Mesodermal cell (in vitro differentiated cells): ENCODE data around the gene ASF1A.
"Not testable (repeated sequence)": the region's sequence is repeated elsewhere in the genome, so short reads cannot be mapped to it uniquely, and the experiment has no call there.

Experiments
- H3K27ac ChIP-seq: 2 replicates; pipeline ENCODE4 v1.7.0; 2013; ENCODE audit warnings: mild to moderate bottlenecking, low read depth, low read length, moderate library complexity; ENCODE audit not compliant: severe bottlenecking
- H3K36me3 ChIP-seq: 2 replicates; pipeline ENCODE4 v1.7.1; 2013; ENCODE audit warnings: mild to moderate bottlenecking, low read length, moderate library complexity; ENCODE audit not compliant: control insufficient read depth, insufficient read depth
- H3K4me1 ChIP-seq: one replicate; pipeline ENCODE4 v1.7.1; 2013; ENCODE audit warnings: mild to moderate bottlenecking, low read length; ENCODE audit not compliant: insufficient read depth, control insufficient read depth, poor library complexity, severe bottlenecking
- H3K4me3 ChIP-seq: 2 replicates; pipeline ENCODE4 v1.7.0; 2013; ENCODE audit warnings: low read length, control low read depth, mild to moderate bottlenecking; ENCODE audit not compliant: insufficient read depth, poor library complexity, severe bottlenecking; ENCODE audit errors: extremely low read depth
- H3K9me3 ChIP-seq: 2 replicates; pipeline ENCODE4 v1.7.1; 2013; ENCODE audit warnings: mild to moderate bottlenecking, low read length, moderate library complexity; ENCODE audit not compliant: control insufficient read depth
- WGBS, 2 experiments: methylation state at CpG; one replicate each; pipeline ENCODE4 v1.1.5; 2013; ENCODE audit warnings: missing lambda C conversion rate in 2 of 2; ENCODE audit not compliant: insufficient coverage in 2 of 2; 5-methylcytosine and 5-hydroxymethylcytosine counted together

Gene ASF1A

GRCh38 chr6:118868901-118869300, 25.1 kb upstream of the ASF1A start:
- H3K4me1 ChIP-seq, H3K36me3 ChIP-seq, H3K9me3 ChIP-seq, H3K27ac ChIP-seq, H3K4me3 ChIP-seq: not testable (repeated sequence)
- no CpG with 5 or more reads among the region's 2 CpGs for WGBS, 2 experiments

DNA sequence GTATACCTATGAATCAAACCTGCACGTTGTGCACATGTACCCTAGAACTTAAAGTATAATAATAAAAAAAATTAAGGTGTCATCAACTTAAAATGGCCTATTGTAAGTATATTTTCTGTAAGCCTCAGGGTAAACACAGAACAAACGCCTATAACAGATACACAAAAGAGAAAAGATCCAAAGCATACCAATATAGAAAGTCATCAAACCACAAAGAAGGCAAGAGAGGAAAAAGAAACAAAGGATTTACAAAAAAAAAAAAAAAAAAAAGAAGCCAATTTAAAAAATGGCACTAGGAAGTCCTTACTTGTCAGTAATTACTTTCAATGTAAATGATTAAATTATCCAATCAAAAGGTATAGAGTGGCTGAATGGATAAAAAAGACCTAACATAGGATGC, 24.6 kb upstream of the ASF1A start:
- Histone ChIP-seq H3K36me3 (peaks cover 3% of the 10 kb centered on the region), H3K9me3 (no peaks in the 10 kb centered on the region), H3K4me3 (no peak overlapping the region), H3K4me1 (no peaks in the 10 kb centered on the region), H3K27ac (no peak overlapping the region)
- no CpG with 5 or more reads among the region's 2 CpGs for WGBS, 2 experiments

- H3K36me3 ChIP-seq: peaks cover 3% of the 10 kb centered on the region
- WGBS, 2 experiments: 100% methylated on average over 1 of the region's 2 CpGs
- no peak overlapping the region for H3K4me3 ChIP-seq
- H3K4me1 ChIP-seq: no peaks in the 10 kb centered on the region
- H3K9me3 ChIP-seq: no peaks in the 10 kb centered on the region
- no peak overlapping the region for H3K27ac ChIP-seq
Measured at GRCh38 chr6:118869894-118870589, 23.9 kb upstream of the ASF1A start.

DNA sequence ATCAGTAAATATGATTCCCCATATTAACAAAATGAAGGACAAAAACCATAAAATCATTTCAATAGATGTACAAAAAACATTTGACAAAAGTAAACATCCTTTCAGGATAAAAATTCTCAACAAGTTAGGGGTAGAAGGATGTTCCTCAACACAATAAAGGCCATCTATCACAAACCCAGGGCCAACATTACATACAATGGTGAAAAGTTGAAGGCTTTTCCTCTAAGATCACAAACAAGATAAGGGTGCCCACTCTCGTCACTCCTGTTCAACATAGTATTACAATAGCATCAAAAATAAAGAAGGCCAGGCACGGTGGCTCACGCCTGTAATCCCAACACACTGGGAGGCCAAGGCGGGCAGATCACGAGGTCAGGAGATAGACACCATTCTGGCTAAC, 22.6 kb upstream of the ASF1A start:
- Histone ChIP-seq H3K36me3 (peaks cover 3% of the 10 kb centered on the region), H3K27ac (no peak overlapping the region), H3K9me3 (no peaks in the 10 kb centered on the region), H3K4me3 (no peak overlapping the region), H3K4me1 (no peaks in the 10 kb centered on the region)
- 85 to 94% methylated on average over 5 of the region's 5 CpGs for WGBS, 2 experiments

DNA sequence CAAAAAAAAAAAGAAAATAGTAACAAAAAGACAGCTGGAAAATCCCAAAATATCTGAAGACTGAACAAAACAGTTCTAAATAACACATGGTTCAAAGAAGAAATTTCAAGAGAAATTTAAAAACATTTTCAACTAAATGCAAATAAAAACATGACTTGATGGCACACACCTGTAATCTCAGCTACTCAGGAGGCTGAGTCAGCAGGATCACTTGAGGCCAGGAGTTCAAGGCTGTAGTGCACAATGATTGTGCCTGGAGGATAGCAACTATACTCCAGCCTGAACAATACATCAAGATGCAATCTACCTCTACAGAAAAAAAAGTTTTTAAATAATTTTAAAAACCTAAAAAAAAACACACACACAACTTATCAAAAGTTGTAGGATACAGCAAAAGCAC, 21.6 kb upstream of the ASF1A start:
- H3K4me3 ChIP-seq: no peak overlapping the region
- H3K9me3 ChIP-seq: no peaks in the 10 kb centered on the region
- peaks cover 3% of the 10 kb centered on the region for H3K36me3 ChIP-seq
- no peak overlapping the region for H3K27ac ChIP-seq
- H3K4me1 ChIP-seq: peaks cover 7% of the 10 kb centered on the region

GRCh38 chr6:118872726-118873125, 21.2 kb upstream of the ASF1A start:
- H3K9me3 ChIP-seq: no peaks in the 10 kb centered on the region
- 67 to 88% methylated on average over 1 of the region's 2 CpGs for WGBS, 2 experiments
- H3K27ac ChIP-seq: no peak overlapping the region
- peaks cover 7% of the 10 kb centered on the region for H3K4me1 ChIP-seq
- H3K36me3 ChIP-seq: peaks cover 3% of the 10 kb centered on the region
- no peak overlapping the region for H3K4me3 ChIP-seq

DNA sequence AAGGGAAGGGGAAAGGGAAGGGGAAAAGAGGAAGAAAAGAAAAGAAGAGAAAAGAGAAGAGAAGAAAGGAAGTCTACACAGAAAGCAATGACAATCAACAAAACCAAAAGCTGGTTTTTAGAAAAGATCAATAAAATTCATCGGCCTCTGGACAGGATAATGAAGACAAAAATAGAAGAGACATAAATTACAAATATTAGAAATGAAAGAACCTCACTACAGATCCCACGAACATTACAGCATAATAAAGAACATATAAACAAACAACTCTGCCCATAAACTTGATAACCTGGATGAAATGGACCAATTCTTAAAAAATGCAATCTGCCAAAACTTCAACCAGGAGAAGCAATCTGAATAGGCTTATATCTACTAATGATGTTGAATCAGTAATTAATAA, 20.7 kb upstream of the ASF1A start:
- no peak overlapping the region for H3K27ac ChIP-seq
- no CpG with 5 or more reads among the region's 2 CpGs for WGBS, 2 experiments
- no peak overlapping the region for H3K4me3 ChIP-seq
- H3K4me1 ChIP-seq: peaks cover 7% of the 10 kb centered on the region
- no peaks in the 10 kb centered on the region for H3K9me3 ChIP-seq
- H3K36me3 ChIP-seq: peaks cover 3% of the 10 kb centered on the region

GRCh38 chr6:118875672-118876071, 18.3 kb upstream of the ASF1A start:
- H3K4me1 ChIP-seq: peaks cover 7% of the 10 kb centered on the region
- no peak overlapping the region for H3K4me3 ChIP-seq
- WGBS, 2 experiments: no CpG with 5 or more reads among the region's 2 CpGs
- H3K27ac ChIP-seq: no peak overlapping the region
- H3K36me3 ChIP-seq: peaks cover 3% of the 10 kb centered on the region
- H3K9me3 ChIP-seq: no peaks in the 10 kb centered on the region

- peaks cover 3% of the 10 kb centered on the region for H3K36me3 ChIP-seq
- no peaks in the 10 kb centered on the region for H3K9me3 ChIP-seq
- H3K4me1 ChIP-seq: peaks cover 7% of the 10 kb centered on the region
- H3K27ac ChIP-seq: no peak overlapping the region
- H3K4me3 ChIP-seq: no peak overlapping the region
- WGBS, 2 experiments: 83 to 100% methylated on average over 1 of the region's 1 CpG
Measured at GRCh38 chr6:118876198-118876597, 17.8 kb upstream of the ASF1A start.

GRCh38 chr6:118876814-118877213, 17.1 kb upstream of the ASF1A start:
- Histone ChIP-seq H3K36me3 (no peaks in the 10 kb centered on the region), H3K4me3 (no peak overlapping the region), H3K9me3 (no peaks in the 10 kb centered on the region), H3K27ac (no peak overlapping the region), H3K4me1 (peaks cover 7% of the 10 kb centered on the region)

GRCh38 chr6:118877806-118878205, 16.1 kb upstream of the ASF1A start:
- Histone ChIP-seq H3K4me1 (peaks cover 7% of the 10 kb centered on the region), H3K27ac (no peak overlapping the region), H3K36me3 (no peaks in the 10 kb centered on the region), H3K9me3 (no peaks in the 10 kb centered on the region), H3K4me3 (no peak overlapping the region)
- whole genome bisulfite sequencing, 2 experiments: 100% methylated on average over 1 of the region's 2 CpGs; no CpG with 5 or more reads in 1 of the 2 experiments
